Measurements from ENCODE around the gene LCN9.

- TF ChIP-seq, protein P1, sequence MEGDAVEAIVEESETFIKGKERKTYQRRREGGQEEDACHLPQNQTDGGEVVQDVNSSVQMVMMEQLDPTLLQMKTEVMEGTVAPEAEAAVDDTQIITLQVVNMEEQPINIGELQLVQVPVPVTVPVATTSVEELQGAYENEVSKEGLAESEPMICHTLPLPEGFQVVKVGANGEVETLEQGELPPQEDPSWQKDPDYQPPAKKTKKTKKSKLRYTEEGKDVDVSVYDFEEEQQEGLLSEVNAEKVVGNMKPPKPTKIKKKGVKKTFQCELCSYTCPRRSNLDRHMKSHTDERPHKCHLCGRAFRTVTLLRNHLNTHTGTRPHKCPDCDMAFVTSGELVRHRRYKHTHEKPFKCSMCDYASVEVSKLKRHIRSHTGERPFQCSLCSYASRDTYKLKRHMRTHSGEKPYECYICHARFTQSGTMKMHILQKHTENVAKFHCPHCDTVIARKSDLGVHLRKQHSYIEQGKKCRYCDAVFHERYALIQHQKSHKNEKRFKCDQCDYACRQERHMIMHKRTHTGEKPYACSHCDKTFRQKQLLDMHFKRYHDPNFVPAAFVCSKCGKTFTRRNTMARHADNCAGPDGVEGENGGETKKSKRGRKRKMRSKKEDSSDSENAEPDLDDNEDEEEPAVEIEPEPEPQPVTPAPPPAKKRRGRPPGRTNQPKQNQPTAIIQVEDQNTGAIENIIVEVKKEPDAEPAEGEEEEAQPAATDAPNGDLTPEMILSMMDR (optimal IDR thresholded peaks at IDR 0.05 in 1 of 3, IDR thresholded peaks at IDR 0.05 in 1 of 3, conservative IDR thresholded peaks at IDR 0.05 in 1 of 3; ENCODE audit: extremely low read depth in 1 of 3, insufficient read depth in 2 of 3, low read length in 3 of 3): no peak
- TF ChIP-seq EZH2 (IDR thresholded peaks at IDR 0.05; ENCODE audit: low read length): no peak
Observed at GRCh38 chr9:135697226-135697625, 34.1 kb downstream of the LCN9 start.
